Right lobe of liver (tissue), 6 donors: Measurements from ENCODE around the gene DES. TPM values are rescaled to one million over a fixed set of nuclear protein-coding genes. Genes with fewer than 3 reads are reported as not detected.

Experiments
- ATAC-seq, 4 donors: fragments of 200-7000 bp; cut with Tn5 transposase; one replicate each; pipeline ENCODE4 v1.9.1; 2020; ENCODE audit warnings: mild to moderate bottlenecking in 4 of 4, moderate library complexity in 4 of 4
- DNase-seq, 3 donors: peaks; one replicate each; pipeline ENCODE4 v3.0.0-alpha.2; 2020
- H3K27ac ChIP-seq, 3 donors: fragments of 200-600 bp; one replicate each; pipeline ENCODE4 v1.8.0; 2022
- H3K27me3 ChIP-seq, 2 donors: fragments of 200-600 bp; one replicate each; pipeline ENCODE4 v1.8.0; 2022
- H3K36me3 ChIP-seq, 4 donors: fragments of 200-600 bp; sonication (generic) in 1 of 4; one replicate each; pipeline versions ENCODE4 v1.5.1 to v1.8.0; 2017 to 2022; ENCODE audit warnings: control low read depth in 1 of 4
- H3K4me1 ChIP-seq, 4 donors: fragments of 200-600 bp; sonication (generic) in 1 of 4; one replicate each; pipeline versions ENCODE4 v1.5.1 to v1.8.0; 2017 to 2022; ENCODE audit warnings: control low read depth in 1 of 4
- H3K4me3 ChIP-seq, 3 donors: fragments of 200-600 bp; one replicate each; pipeline ENCODE4 v1.8.0; 2022
- H3K9me3 ChIP-seq, 4 donors: fragments of 200-600 bp; sonication (generic) in 1 of 4; one replicate each; pipeline versions ENCODE4 v1.5.1 to v1.8.0; 2017 to 2022; ENCODE audit warnings: control low read depth in 1 of 4
- CTCF ChIP-seq, 4 donors: fragments of 200-600 bp in 3 of 4; fragments of 450-650 bp in 1 of 4; IDR thresholded peaks; one replicate each; pipeline versions ENCODE4 v1.5.1 to v1.8.0; 2016 to 2022; ENCODE audit warnings: antibody characterized with exemption in 4 of 4, mild to moderate bottlenecking in 2 of 4
- POLR2A ChIP-seq: fragments of 450-650 bp; IDR thresholded peaks from one replicate; pipeline ENCODE4 v1.6.1; 2017; ENCODE audit warnings: antibody characterized with exemption, mild to moderate bottlenecking
- WGBS: methylation state at CpG from one replicate; pipeline ENCODE4 v1.1.6; 2018; ENCODE audit warnings: low coverage, low lambda C conversion rate; ENCODE audit not compliant: insufficient coverage; ENCODE audit errors: missing lambda C conversion rate; 5-methylcytosine and 5-hydroxymethylcytosine counted together
- intact Hi-C, 2 donors: fragments of 100-400 bp; cut with DNase I; formaldehyde crosslinking; loops; one replicate each; pipeline versions ENCODE4 v1.11.2 to v1.14.1; 2022
- total RNA-seq, 6 experiments: library from RNA; depleted of rRNA in 2 of 6; stranded (reverse); fragments of >200 nt in 2 of 6; fragmentation: NEBNext Ultra II Directional in 3 of 6; extraction: Animal tissue kit (Norgen Biotek cat#: 25700) in 3 of 6; gene quantifications; one replicate each; pipeline versions ENCODE4 v1.1.0 to v1.2.4, GENCODE V29; 2016 to 2023
- donor health status: DM: no; HTN: yes; CAD: no.
- donor health status: DM: no; HTN: no; CAD: no.
- donor health status: DM: no; HTN: no; CAD: no.
- donor health status: DM: no; HTN: yes; CAD: no.
- donor health status: DM: no; HTN: yes; CAD: no.

The DES gene
- total RNA-seq, 6 experiments from 2014 or later: 1.2 to 25.6 (median 2.5) TPM

DNA sequence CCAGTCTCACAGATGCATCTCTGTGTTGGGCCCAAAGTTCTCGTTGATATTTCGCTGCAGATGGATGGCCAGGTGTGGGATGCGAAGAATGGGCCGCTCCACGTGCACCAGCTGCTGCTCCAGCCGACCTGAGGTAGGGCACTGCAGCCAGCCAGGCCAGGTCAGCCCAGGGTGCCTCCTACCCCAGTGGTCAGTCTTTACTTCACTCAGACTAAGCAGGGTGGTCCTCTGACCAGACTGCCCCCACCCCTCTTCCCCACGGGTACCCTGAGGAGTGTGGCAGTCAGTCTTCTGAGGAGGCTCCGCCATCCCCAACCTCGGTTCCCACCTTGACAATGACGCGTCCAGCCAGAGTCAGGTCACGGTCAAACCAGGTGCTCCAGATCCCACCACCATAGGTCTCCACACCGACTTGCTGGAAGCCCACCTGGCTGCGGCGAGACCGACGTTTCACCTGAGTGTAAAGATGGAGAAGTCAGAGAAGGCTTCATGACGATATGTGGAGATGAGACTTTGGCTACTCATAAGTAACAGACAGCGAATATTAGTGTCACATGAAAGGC lies 32.1 kb upstream of the DES start:
- intact Hi-C loops: no loop called here
- 94% methylated on average over 8 of the region's 19 CpGs for WGBS
- H3K27ac ChIP-seq: no peak overlapping the region

DNA sequence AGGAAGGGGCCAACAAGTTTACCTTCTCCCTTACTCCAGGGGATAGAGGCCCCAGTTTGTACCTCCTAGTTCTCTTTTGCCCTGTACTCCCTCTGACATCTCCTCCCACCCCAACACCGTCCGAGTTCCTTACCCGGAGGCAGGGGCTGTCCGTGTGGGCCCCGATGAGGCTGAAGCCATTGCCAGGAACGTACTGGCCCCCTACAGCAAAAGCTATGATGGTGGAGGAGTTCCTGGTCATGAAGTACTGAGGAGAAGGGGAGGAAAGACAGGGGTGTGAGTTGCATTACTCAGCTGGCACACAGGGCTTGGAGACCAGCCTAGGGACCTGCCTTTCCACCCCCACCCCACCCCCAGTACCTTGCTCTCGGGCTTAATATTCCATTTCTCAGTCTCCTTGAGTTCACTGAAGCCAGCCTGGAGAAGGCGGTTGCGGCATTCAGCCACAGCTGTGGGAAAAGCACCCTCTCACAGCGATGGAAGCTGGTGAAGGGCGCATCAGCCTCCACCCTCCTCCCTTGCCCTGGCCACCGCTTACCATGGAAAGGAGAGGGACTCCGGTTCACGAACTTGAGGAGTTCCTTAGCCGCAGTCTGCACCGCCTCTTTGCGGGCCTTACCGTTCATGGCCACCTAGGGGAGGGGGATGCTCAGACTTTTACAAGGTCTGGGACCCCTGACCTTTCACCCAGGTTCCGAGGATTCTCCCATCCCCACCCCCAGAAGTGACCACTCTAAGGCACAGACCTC lies 31.5 kb upstream of the DES start:
- 31% methylated on average over 16 of the region's 19 CpGs for WGBS
- Histone ChIP-seq H3K9me3 (no peaks in the 10 kb centered on the region), H3K4me3 (peak overlapping the region; percentile 93 to 97 (median 94)), H3K27ac (peak overlapping the region; percentile 89 to 96 (median 89)), H3K36me3 (peaks cover 0 to 44% (median 26%) of the 10 kb centered on the region in 4 donors), H3K27me3 (no peaks in the 10 kb centered on the region), H3K4me1 (peaks cover 0 to 12% (median 0%) of the 10 kb centered on the region in 4 donors)
- no peak for DNase-seq
- TF ChIP-seq POLR2A (no peak), CTCF (IDR thresholded peaks at IDR 0.05) (no peak)
- no peak for ATAC-seq
- intact Hi-C loops: no loop called here

More for the DNA sequence above, 32.1 kb upstream of the DES start:
- H3K4me3 ChIP-seq: no peak overlapping the region
- TF ChIP-seq CTCF (IDR thresholded peaks at IDR 0.05): no peak
- TF ChIP-seq POLR2A: no peak
- peaks cover 0 to 50% (median 26%) of the 10 kb centered on the region in 4 donors for H3K36me3 ChIP-seq
- H3K4me1 ChIP-seq: peaks cover 0 to 12% (median 0%) of the 10 kb centered on the region in 4 donors
- DNase-seq (no peak), ATAC-seq (no peak)
- H3K9me3 ChIP-seq: no peaks in the 10 kb centered on the region
- H3K27me3 ChIP-seq: no peaks in the 10 kb centered on the region

- Histone ChIP-seq H3K9me3 (no peaks in the 10 kb centered on the region), H3K36me3 (peaks cover 0 to 37% (median 22%) of the 10 kb centered on the region in 4 donors), H3K27me3 (no peaks in the 10 kb centered on the region), H3K4me1 (peaks cover 0 to 12% (median 0%) of the 10 kb centered on the region in 4 donors), H3K27ac (peak within 1 kb of the TSS; percentile 89 to 96 (median 89)), H3K4me3 (peak within 1 kb of the TSS; percentile 93 to 97 (median 94))
- ATAC-seq: peak; percentile 69 to 80 (median 76)
- WGBS: 3% methylated on average over 28 of the region's 76 CpGs
- peak; percentile 98 to 99 (median 98) for DNase-seq
- intact Hi-C loops: no loop called here
- TF ChIP-seq POLR2A: peak; percentile 72
- no peak for TF ChIP-seq CTCF (IDR thresholded peaks at IDR 0.05)
Measured at GRCh38 chr2:219387306-219388120, 30.7 kb upstream of the DES start, which contains the start of gene DNPEP. DNPEP (minus strand) TSS chr2:219387912; CDS start chr2:219387794, 118 bp downstream.

GRCh38 chr2:219388121-219388906 lies 29.9 kb upstream of the DES start:
- peak; percentile 79 to 87 (median 82) for ATAC-seq
- no peaks in the 10 kb centered on the region for H3K9me3 ChIP-seq
- intact Hi-C loops: no loop called here
- peaks cover 0 to 30% (median 18%) of the 10 kb centered on the region in 4 donors for H3K36me3 ChIP-seq
- DNase-seq: peak; percentile 100
- 1% methylated on average over 27 of the region's 78 CpGs for WGBS
- H3K27me3 ChIP-seq: no peaks in the 10 kb centered on the region
- peaks cover 0 to 12% (median 0%) of the 10 kb centered on the region in 4 donors for H3K4me1 ChIP-seq
- peak; percentile 60 to 84 (median 64) for TF ChIP-seq CTCF (IDR thresholded peaks at IDR 0.05)
- TF ChIP-seq POLR2A: peak; percentile 43
- peak overlapping the region; percentile 14 to 77 (median 70) for H3K27ac ChIP-seq
- H3K4me3 ChIP-seq: peak overlapping the region in 2 of 3 donors; percentile 43 to 94
